HEK293 (cell line): ENCODE data around the gene PPP1R18.

Experiments
- FEZF1 ChIP-seq: fragments of 450-650 bp; formaldehyde crosslinking; IDR thresholded peaks from 2 replicates; pipeline ENCODE4 v1.5.1; 2016; ENCODE audit warnings: missing biosample characterization, missing genetic modification characterization
- OVOL3 ChIP-seq: fragments of 450-650 bp; formaldehyde crosslinking; IDR thresholded peaks from 2 replicates; pipeline ENCODE4 v1.5.1; 2016; ENCODE audit warnings: missing biosample characterization, missing genetic modification characterization
- YY1 ChIP-seq: fragments of 450-650 bp; formaldehyde crosslinking; IDR thresholded peaks from 2 replicates; pipeline ENCODE4 v1.5.1; 2018; ENCODE audit warnings: missing biosample characterization, missing genetic modification characterization
- ZFHX2 ChIP-seq: fragments of 450-650 bp; formaldehyde crosslinking; conservative IDR thresholded peaks from 2 replicates; pipeline ENCODE4 v1.5.1; 2016; ENCODE audit warnings: missing biosample characterization, missing genetic modification characterization
- ZNF132 ChIP-seq: fragments of 450-650 bp; formaldehyde crosslinking; IDR thresholded peaks from 2 replicates; pipeline ENCODE4 v1.5.1; 2017; ENCODE audit warnings: missing biosample characterization, missing genetic modification characterization, borderline replicate concordance
- ZNF37A ChIP-seq: fragments of 450-650 bp; IDR thresholded peaks from 2 replicates; pipeline ENCODE4 v1.5.1; 2018; ENCODE audit warnings: missing biosample characterization, missing genetic modification characterization
- ZNF404 ChIP-seq: fragments of 450-650 bp; formaldehyde crosslinking; IDR thresholded peaks from 2 replicates; pipeline ENCODE4 v1.5.1; 2017; ENCODE audit warnings: missing biosample characterization, missing genetic modification characterization
- ZNF433 ChIP-seq: fragments of 450-650 bp; formaldehyde crosslinking; IDR thresholded peaks from 2 replicates; pipeline ENCODE4 v1.5.1; 2016; ENCODE audit warnings: missing biosample characterization, missing genetic modification characterization, low read depth
- ZNF561 ChIP-seq: fragments of 450-650 bp; IDR thresholded peaks from 2 replicates; pipeline ENCODE4 v1.5.1; 2018; ENCODE audit warnings: missing biosample characterization, missing genetic modification characterization, borderline replicate concordance
- ZNF610 ChIP-seq: fragments of 450-650 bp; formaldehyde crosslinking; IDR thresholded peaks from 2 replicates; pipeline ENCODE4 v1.5.1; 2016; ENCODE audit warnings: missing biosample characterization, missing genetic modification characterization, borderline replicate concordance
- ZNF660 ChIP-seq: fragments of 450-650 bp; IDR thresholded peaks from 2 replicates; pipeline ENCODE4 v1.5.1; 2018; ENCODE audit warnings: missing biosample characterization, mild to moderate bottlenecking, missing genetic modification characterization
- ZNF670 ChIP-seq: fragments of 450-650 bp; formaldehyde crosslinking; IDR thresholded peaks from 2 replicates; pipeline ENCODE4 v1.5.1; 2016; ENCODE audit warnings: missing biosample characterization, missing genetic modification characterization, low read depth
- ZNF76 ChIP-seq: fragments of 450-650 bp; formaldehyde crosslinking; IDR thresholded peaks from 2 replicates; pipeline ENCODE4; 2016; ENCODE audit warnings: low read depth, missing biosample characterization, missing genetic modification characterization, borderline replicate concordance
- ZNF792 ChIP-seq: fragments of 450-650 bp; formaldehyde crosslinking; IDR thresholded peaks from 2 replicates; pipeline ENCODE4 v1.5.1; 2016; ENCODE audit warnings: missing biosample characterization, missing genetic modification characterization
- ZSCAN16 ChIP-seq: fragments of 450-650 bp; formaldehyde crosslinking; IDR thresholded peaks from 2 replicates; pipeline ENCODE4 v1.5.1; 2016; ENCODE audit warnings: missing biosample characterization, missing genetic modification characterization
- ZXDB ChIP-seq: fragments of 450-650 bp; formaldehyde crosslinking; IDR thresholded peaks from 2 replicates; pipeline ENCODE4 v1.5.1; 2016; ENCODE audit warnings: missing biosample characterization, missing genetic modification characterization
- TF ChIP-seq, protein P1 (sequence below): fragments of 450-650 bp; formaldehyde crosslinking; conservative IDR thresholded peaks from 2 replicates; pipeline ENCODE4 v1.5.1; 2016; ENCODE audit warnings: low read depth, missing biosample characterization, missing genetic modification characterization
- TF ChIP-seq, protein P2 (sequence below): fragments of 450-650 bp; formaldehyde crosslinking; IDR thresholded peaks from 2 replicates; pipeline ENCODE4 v1.5.1; 2016; ENCODE audit warnings: missing biosample characterization, missing genetic modification characterization
- TF ChIP-seq, protein P3 (sequence below): fragments of 450-650 bp; formaldehyde crosslinking; IDR thresholded peaks from 2 replicates; pipeline ENCODE4 v1.5.1; 2016; ENCODE audit warnings: missing biosample characterization, missing genetic modification characterization
- TF ChIP-seq, protein P4 (sequence below): fragments of 450-650 bp; formaldehyde crosslinking; conservative IDR thresholded peaks from 2 replicates; pipeline ENCODE4 v1.5.1; 2016; ENCODE audit warnings: low read depth, missing biosample characterization, missing genetic modification characterization
- TF ChIP-seq, protein P5 (sequence below): fragments of 450-650 bp; formaldehyde crosslinking; IDR thresholded peaks from 2 replicates; pipeline ENCODE4 v1.5.1; 2016; ENCODE audit warnings: missing biosample characterization, missing genetic modification characterization, low read depth
- TF ChIP-seq, protein P6 (sequence below): fragments of 450-650 bp; formaldehyde crosslinking; IDR thresholded peaks from 2 replicates; pipeline ENCODE4 v1.5.1; 2016; ENCODE audit warnings: missing biosample characterization, missing genetic modification characterization

Gene PPP1R18

DNA sequence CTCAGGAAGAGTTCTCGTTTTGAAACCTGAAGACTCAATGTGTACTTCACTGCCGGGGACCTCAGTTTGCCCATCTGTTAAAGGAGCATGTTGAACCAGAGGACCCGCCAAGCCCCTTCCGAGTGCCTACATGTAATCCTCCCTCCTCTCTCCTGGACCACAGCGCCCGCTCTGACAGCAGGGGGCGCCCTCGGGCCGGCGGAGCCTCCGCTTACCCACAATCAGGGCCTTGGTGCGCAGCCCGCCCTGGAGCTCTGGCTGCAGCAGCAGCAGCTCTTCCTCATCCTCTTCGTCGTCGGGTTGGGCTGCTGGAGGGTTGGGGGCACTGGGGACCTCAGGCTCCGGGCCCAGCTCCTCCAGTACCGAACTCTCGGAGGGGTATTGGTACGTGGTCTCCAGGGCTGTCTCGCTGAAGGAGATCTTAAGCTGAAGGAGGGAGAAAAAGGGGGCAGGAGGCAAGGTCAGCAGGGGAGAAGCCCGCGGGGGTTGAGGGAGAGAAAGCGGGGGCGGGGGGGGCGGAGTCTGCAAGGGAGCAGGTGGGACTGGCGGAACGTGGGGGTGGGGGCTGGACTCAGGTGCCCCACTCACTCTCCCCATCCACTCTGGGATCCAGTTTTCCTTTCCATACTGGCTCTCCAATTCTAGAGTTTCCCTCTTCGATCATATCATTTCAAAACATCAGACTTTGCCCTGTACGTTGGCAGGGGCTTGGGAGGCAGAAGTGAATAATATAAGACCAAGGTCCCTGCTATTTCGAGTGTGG, 7.3 kb downstream of the PPP1R18 start (continued):
- TF ChIP-seq, protein P1, sequence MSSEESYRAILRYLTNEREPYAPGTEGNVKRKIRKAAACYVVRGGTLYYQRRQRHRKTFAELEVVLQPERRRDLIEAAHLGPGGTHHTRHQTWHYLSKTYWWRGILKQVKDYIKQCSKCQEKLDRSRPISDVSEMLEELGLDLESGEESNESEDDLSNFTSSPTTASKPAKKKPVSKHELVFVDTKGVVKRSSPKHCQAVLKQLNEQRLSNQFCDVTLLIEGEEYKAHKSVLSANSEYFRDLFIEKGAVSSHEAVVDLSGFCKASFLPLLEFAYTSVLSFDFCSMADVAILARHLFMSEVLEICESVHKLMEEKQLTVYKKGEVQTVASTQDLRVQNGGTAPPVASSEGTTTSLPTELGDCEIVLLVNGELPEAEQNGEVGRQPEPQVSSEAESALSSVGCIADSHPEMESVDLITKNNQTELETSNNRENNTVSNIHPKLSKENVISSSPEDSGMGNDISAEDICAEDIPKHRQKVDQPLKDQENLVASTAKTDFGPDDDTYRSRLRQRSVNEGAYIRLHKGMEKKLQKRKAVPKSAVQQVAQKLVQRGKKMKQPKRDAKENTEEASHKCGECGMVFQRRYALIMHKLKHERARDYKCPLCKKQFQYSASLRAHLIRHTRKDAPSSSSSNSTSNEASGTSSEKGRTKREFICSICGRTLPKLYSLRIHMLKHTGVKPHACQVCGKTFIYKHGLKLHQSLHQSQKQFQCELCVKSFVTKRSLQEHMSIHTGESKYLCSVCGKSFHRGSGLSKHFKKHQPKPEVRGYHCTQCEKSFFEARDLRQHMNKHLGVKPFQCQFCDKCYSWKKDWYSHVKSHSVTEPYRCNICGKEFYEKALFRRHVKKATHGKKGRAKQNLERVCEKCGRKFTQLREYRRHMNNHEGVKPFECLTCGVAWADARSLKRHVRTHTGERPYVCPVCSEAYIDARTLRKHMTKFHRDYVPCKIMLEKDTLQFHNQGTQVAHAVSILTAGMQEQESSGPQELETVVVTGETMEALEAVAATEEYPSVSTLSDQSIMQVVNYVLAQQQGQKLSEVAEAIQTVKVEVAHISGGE (tag by site-specific recombination): peak; percentile 30
- TF ChIP-seq, protein P2, sequence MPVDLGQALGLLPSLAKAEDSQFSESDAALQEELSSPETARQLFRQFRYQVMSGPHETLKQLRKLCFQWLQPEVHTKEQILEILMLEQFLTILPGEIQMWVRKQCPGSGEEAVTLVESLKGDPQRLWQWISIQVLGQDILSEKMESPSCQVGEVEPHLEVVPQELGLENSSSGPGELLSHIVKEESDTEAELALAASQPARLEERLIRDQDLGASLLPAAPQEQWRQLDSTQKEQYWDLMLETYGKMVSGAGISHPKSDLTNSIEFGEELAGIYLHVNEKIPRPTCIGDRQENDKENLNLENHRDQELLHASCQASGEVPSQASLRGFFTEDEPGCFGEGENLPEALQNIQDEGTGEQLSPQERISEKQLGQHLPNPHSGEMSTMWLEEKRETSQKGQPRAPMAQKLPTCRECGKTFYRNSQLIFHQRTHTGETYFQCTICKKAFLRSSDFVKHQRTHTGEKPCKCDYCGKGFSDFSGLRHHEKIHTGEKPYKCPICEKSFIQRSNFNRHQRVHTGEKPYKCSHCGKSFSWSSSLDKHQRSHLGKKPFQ (tag by site-specific recombination): no peak
- TF ChIP-seq ZNF132 (tag by site-specific recombination): no peak
- no peak for TF ChIP-seq FEZF1 (tag by site-specific recombination)
- no peak for TF ChIP-seq ZNF610 (tag by site-specific recombination)
- TF ChIP-seq, protein P3, sequence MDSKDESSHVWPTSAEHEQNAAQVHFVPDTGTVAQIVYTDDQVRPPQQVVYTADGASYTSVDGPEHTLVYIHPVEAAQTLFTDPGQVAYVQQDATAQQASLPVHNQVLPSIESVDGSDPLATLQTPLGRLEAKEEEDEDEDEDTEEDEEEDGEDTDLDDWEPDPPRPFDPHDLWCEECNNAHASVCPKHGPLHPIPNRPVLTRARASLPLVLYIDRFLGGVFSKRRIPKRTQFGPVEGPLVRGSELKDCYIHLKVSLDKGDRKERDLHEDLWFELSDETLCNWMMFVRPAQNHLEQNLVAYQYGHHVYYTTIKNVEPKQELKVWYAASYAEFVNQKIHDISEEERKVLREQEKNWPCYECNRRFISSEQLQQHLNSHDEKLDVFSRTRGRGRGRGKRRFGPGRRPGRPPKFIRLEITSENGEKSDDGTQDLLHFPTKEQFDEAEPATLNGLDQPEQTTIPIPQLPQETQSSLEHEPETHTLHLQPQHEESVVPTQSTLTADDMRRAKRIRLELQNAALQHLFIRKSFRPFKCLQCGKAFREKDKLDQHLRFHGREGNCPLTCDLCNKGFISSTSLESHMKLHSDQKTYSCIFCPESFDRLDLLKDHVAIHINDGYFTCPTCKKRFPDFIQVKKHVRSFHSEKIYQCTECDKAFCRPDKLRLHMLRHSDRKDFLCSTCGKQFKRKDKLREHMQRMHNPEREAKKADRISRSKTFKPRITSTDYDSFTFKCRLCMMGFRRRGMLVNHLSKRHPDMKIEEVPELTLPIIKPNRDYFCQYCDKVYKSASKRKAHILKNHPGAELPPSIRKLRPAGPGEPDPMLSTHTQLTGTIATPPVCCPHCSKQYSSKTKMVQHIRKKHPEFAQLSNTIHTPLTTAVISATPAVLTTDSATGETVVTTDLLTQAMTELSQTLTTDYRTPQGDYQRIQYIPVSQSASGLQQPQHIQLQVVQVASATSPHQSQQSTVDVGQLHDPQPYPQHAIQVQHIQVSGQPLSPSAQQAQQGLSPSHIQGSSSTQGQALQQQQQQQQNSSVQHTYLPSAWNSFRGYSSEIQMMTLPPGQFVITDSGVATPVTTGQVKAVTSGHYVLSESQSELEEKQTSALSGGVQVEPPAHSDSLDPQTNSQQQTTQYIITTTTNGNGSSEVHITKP (tag by site-specific recombination): no peak
- TF ChIP-seq ZXDB (tag by site-specific recombination): 0 out of 2 replicates have a peak, but pooled peaks have one; percentile 52
- TF ChIP-seq ZNF404 (tag by site-specific recombination): no peak
- TF ChIP-seq, protein P4, sequence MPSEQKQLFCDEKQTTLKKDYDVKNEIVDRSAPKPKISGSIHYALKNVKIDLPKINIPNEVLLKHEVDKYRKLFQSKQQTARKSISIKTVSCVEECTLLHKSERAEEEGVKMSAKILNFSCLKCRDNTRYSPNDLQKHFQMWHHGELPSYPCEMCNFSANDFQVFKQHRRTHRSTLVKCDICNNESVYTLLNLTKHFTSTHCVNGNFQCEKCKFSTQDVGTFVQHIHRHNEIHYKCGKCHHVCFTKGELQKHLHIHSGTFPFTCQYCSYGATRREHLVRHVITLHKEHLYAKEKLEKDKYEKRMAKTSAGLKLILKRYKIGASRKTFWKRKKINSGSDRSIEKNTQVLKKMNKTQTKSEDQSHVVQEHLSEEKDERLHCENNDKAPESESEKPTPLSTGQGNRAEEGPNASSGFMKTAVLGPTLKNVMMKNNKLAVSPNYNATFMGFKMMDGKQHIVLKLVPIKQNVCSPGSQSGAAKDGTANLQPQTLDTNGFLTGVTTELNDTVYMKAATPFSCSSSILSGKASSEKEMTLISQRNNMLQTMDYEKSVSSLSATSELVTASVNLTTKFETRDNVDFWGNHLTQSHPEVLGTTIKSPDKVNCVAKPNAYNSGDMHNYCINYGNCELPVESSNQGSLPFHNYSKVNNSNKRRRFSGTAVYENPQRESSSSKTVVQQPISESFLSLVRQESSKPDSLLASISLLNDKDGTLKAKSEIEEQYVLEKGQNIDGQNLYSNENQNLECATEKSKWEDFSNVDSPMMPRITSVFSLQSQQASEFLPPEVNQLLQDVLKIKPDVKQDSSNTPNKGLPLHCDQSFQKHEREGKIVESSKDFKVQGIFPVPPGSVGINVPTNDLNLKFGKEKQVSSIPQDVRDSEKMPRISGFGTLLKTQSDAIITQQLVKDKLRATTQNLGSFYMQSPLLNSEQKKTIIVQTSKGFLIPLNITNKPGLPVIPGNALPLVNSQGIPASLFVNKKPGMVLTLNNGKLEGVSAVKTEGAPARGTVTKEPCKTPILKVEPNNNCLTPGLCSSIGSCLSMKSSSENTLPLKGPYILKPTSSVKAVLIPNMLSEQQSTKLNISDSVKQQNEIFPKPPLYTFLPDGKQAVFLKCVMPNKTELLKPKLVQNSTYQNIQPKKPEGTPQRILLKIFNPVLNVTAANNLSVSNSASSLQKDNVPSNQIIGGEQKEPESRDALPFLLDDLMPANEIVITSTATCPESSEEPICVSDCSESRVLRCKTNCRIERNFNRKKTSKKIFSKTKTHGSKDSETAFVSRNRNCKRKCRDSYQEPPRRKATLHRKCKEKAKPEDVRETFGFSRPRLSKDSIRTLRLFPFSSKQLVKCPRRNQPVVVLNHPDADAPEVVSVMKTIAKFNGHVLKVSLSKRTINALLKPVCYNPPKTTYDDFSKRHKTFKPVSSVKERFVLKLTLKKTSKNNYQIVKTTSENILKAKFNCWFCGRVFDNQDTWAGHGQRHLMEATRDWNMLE (tag by site-specific recombination): no peak
- TF ChIP-seq ZNF37A (tag by site-specific recombination): no peak
- no peak for TF ChIP-seq ZNF792 (tag by site-specific recombination)
- peak; percentile 54 for TF ChIP-seq ZFHX2 (tag by site-specific recombination)
- TF ChIP-seq, protein P5, sequence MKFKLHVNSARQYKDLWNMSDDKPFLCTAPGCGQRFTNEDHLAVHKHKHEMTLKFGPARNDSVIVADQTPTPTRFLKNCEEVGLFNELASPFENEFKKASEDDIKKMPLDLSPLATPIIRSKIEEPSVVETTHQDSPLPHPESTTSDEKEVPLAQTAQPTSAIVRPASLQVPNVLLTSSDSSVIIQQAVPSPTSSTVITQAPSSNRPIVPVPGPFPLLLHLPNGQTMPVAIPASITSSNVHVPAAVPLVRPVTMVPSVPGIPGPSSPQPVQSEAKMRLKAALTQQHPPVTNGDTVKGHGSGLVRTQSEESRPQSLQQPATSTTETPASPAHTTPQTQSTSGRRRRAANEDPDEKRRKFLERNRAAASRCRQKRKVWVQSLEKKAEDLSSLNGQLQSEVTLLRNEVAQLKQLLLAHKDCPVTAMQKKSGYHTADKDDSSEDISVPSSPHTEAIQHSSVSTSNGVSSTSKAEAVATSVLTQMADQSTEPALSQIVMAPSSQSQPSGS: no peak
- no peak for TF ChIP-seq ZNF670 (tag by site-specific recombination)
- peak; percentile 67; the same call in 1 of the 2 replicates for TF ChIP-seq ZNF76 (tag by site-specific recombination)
- TF ChIP-seq ZNF660 (tag by site-specific recombination): no peak; the same call in 1 of the 2 replicates
- TF ChIP-seq, protein P6, sequence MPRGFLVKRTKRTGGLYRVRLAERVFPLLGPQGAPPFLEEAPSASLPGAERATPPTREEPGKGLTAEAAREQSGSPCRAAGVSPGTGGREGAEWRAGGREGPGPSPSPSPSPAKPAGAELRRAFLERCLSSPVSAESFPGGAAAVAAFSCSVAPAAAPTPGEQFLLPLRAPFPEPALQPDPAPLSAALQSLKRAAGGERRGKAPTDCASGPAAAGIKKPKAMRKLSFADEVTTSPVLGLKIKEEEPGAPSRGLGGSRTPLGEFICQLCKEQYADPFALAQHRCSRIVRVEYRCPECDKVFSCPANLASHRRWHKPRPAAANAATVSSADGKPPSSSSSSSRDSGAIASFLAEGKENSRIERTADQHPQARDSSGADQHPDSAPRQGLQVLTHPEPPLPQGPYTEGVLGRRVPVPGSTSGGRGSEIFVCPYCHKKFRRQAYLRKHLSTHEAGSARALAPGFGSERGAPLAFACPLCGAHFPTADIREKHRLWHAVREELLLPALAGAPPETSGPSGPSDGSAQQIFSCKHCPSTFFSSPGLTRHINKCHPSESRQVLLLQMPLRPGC (tag by site-specific recombination): no peak
- no peak for TF ChIP-seq YY1 (tag by site-specific recombination)
- no peak for TF ChIP-seq ZSCAN16 (tag by site-specific recombination)
- TF ChIP-seq ZNF561 (tag by site-specific recombination): peak; percentile 82
- no peak for TF ChIP-seq OVOL3 (tag by site-specific recombination)
- TF ChIP-seq ZNF433 (tag by site-specific recombination): no peak
